ENCODE data around the gene USP24.
A peak's percentile ranks its signal among the peaks of the same experiment; 100 is the strongest.

The USP24 gene

GRCh38 chr1:55021942-55022546 is 193.1 kb downstream of the USP24 start:
- no peak overlapping the region for H3K4me3 ChIP-seq (ENCODE audit: low read depth, low read length)
- peak; percentile 97 for TF ChIP-seq CTCF (IDR thresholded peaks at IDR 0.05; ENCODE audit: low read depth, low read length, missing control alignments)
- DNase-seq (ENCODE audit: low read depth) = peak; percentile 5

- DNase-seq (ENCODE audit: low read depth) = no peak
- no peak overlapping the region for H3K4me3 ChIP-seq (ENCODE audit: low read depth, low read length)
- TF ChIP-seq CTCF (IDR thresholded peaks at IDR 0.05; ENCODE audit: low read depth, low read length, missing control alignments) = no peak
Measured at GRCh38 chr1:55018395-55018794, 196.8 kb downstream of the USP24 start.

Data from GM12864 (cell line).